Caki2 (cell line): ENCODE data around the gene SAG. TPM values are rescaled to one million over a fixed set of nuclear protein-coding genes. Genes with fewer than 3 reads are reported as not detected.
"Not testable (repeated sequence)": the region's sequence is repeated elsewhere in the genome, so short reads cannot be mapped to it uniquely, and the experiment has no call there.

Source experiments
- DNase-seq: peaks from one replicate; pipeline ENCODE4 v3.0.0-alpha.2; 2015; ENCODE audit warnings: low read depth
- in situ Hi-C: cut with HindIII; loops from 2 replicates; pipeline ENCODE4 v1.10.0; 2016; ENCODE audit warnings: low sequenced_read_pairs, low pct_unique_long_range_greater_than_20kb, mixed read lengths
- total RNA-seq: library from RNA; depleted of rRNA; stranded (reverse); fragments of >200 nt; shearing (Covaris generic); gene quantifications from 2 replicates; pipeline ENCODE4 v1.2.3, GENCODE V29; 2014; ENCODE audit warnings: low replicate concordance

SAG gene
- total RNA-seq, 1 experiment from 2014 or later, result not detected

- DNase-seq, result no peak
- in situ Hi-C loops, result no loop called here
Measured at GRCh38 chr2:233321166-233321565, 13.6 kb downstream of the SAG start.

GRCh38 chr2:233323851-233324250, 16.2 kb downstream of the SAG start:
- in situ Hi-C loops, result no loop called here
- DNase-seq, result no peak

GRCh38 chr2:233325256-233325655, 17.6 kb downstream of the SAG start:
- no peak for DNase-seq
- in situ Hi-C loops, result no loop called here

GRCh38 chr2:233325814-233326213, 18.2 kb downstream of the SAG start:
- DNase-seq, result no peak
- in situ Hi-C loops, result no loop called here

- DNase-seq, result no peak
- in situ Hi-C loops, result no loop called here
Measured at GRCh38 chr2:233326500-233326899, 18.9 kb downstream of the SAG start.

GRCh38 chr2:233328922-233329321, 21.3 kb downstream of the SAG start:
- in situ Hi-C loops, result no loop called here
- DNase-seq, result no peak

GRCh38 chr2:233329489-233330135, 22.0 kb downstream of the SAG start:
- in situ Hi-C loops, result no loop called here
- DNase-seq, result no peak

GRCh38 chr2:233331536-233331935, 23.9 kb downstream of the SAG start:
- in situ Hi-C loops, result no loop called here
- no peak for DNase-seq

- in situ Hi-C loops, result no loop called here
- DNase-seq, result no peak
Measured at GRCh38 chr2:233332125-233332524, 24.5 kb downstream of the SAG start.

- no peak for DNase-seq
- in situ Hi-C loops, result no loop called here
Measured at GRCh38 chr2:233334915-233335314, 27.3 kb downstream of the SAG start.

GRCh38 chr2:233336091-233336490, 28.5 kb downstream of the SAG start:
- DNase-seq, in situ Hi-C loops: not testable (repeated sequence)

GRCh38 chr2:233336541-233336940, 28.9 kb downstream of the SAG start:
- DNase-seq, result no peak
- in situ Hi-C loops, result no loop called here

GRCh38 chr2:233338046-233338445, 30.4 kb downstream of the SAG start:
- in situ Hi-C loops, result no loop called here
- no peak for DNase-seq

GRCh38 chr2:233338812-233339368, 31.3 kb downstream of the SAG start:
- no peak for DNase-seq
- in situ Hi-C loops, result no loop called here

- DNase-seq, result no peak
- in situ Hi-C loops, result no loop called here
Measured at GRCh38 chr2:233339427-233339826, 31.8 kb downstream of the SAG start.

- DNase-seq, result no peak
- in situ Hi-C loops, result no loop called here
Measured at GRCh38 chr2:233341296-233341695, 33.7 kb downstream of the SAG start.

GRCh38 chr2:233342301-233342700, 34.7 kb downstream of the SAG start:
- no peak for DNase-seq
- in situ Hi-C loops, result no loop called here

- in situ Hi-C loops, result no loop called here
- no peak for DNase-seq
Measured at GRCh38 chr2:233343171-233343705, 35.6 kb downstream of the SAG start.

- DNase-seq, result no peak
- in situ Hi-C loops, result no loop called here
Measured at GRCh38 chr2:233346376-233346775, 38.8 kb downstream of the SAG start.

- in situ Hi-C loops, result no loop called here
Measured at GRCh38 chr2:233346930-233347329, 39.3 kb downstream of the SAG start.

More at GRCh38 chr2:233346930-233347329, 39.3 kb downstream of the SAG start:
- DNase-seq, result no peak
